Ishikawa (cell line): Measurements from ENCODE around the gene DND1.

Source experiments
- CREB1 ChIP-seq: IDR thresholded peaks from 2 replicates; pipeline ENCODE4 v1.6.1; 2012; ENCODE audit warnings: low read depth
- EGR1 ChIP-seq: IDR thresholded peaks from 2 replicates; pipeline ENCODE4 v1.6.1; 2012
- EP300 ChIP-seq: IDR thresholded peaks from 2 replicates; pipeline ENCODE4 v1.6.1; 2012; ENCODE audit warnings: borderline replicate concordance
- FOXM1 ChIP-seq: IDR thresholded peaks from 2 replicates; pipeline ENCODE4 v1.6.1; 2012; ENCODE audit warnings: low read depth, borderline replicate concordance
- MAX ChIP-seq: IDR thresholded peaks from 2 replicates; pipeline ENCODE4 v1.6.1; 2012
- RAD21 ChIP-seq: IDR thresholded peaks from 2 replicates; pipeline ENCODE4 v1.6.1; 2012; ENCODE audit warnings: low read depth
- TAF1 ChIP-seq: IDR thresholded peaks from 2 replicates; pipeline ENCODE4 v1.6.1; 2012; ENCODE audit warnings: low read depth, mild to moderate bottlenecking
- TCF12 ChIP-seq: IDR thresholded peaks from 2 replicates; pipeline ENCODE4 v1.6.1; 2012; ENCODE audit warnings: low read depth
- TEAD4 ChIP-seq: IDR thresholded peaks from 2 replicates; pipeline ENCODE4 v1.6.1; 2012
- YY1 ChIP-seq: IDR thresholded peaks from 2 replicates; pipeline ENCODE4 v1.6.1; 2012; ENCODE audit warnings: low read depth
- ZBTB7A ChIP-seq: IDR thresholded peaks from 2 replicates; pipeline ENCODE4 v1.6.1; 2012; ENCODE audit warnings: low read depth
- TF ChIP-seq, protein P1 (sequence below): IDR thresholded peaks from 2 replicates; pipeline ENCODE4 v1.6.1; 2012; ENCODE audit warnings: low read depth, mild to moderate bottlenecking
- TF ChIP-seq, protein P2 (sequence below): IDR thresholded peaks from 2 replicates; pipeline ENCODE4 v1.6.1; 2012

GRCh38 chr5:140641716-140642115 is 31.7 kb downstream of the DND1 start:
- no peak for TF ChIP-seq TEAD4
- no peak for TF ChIP-seq MAX
- TF ChIP-seq RAD21 = no peak
- TF ChIP-seq EP300 = no peak
- TF ChIP-seq ZBTB7A = no peak
- no peak for TF ChIP-seq CREB1
- TF ChIP-seq, protein P1, sequence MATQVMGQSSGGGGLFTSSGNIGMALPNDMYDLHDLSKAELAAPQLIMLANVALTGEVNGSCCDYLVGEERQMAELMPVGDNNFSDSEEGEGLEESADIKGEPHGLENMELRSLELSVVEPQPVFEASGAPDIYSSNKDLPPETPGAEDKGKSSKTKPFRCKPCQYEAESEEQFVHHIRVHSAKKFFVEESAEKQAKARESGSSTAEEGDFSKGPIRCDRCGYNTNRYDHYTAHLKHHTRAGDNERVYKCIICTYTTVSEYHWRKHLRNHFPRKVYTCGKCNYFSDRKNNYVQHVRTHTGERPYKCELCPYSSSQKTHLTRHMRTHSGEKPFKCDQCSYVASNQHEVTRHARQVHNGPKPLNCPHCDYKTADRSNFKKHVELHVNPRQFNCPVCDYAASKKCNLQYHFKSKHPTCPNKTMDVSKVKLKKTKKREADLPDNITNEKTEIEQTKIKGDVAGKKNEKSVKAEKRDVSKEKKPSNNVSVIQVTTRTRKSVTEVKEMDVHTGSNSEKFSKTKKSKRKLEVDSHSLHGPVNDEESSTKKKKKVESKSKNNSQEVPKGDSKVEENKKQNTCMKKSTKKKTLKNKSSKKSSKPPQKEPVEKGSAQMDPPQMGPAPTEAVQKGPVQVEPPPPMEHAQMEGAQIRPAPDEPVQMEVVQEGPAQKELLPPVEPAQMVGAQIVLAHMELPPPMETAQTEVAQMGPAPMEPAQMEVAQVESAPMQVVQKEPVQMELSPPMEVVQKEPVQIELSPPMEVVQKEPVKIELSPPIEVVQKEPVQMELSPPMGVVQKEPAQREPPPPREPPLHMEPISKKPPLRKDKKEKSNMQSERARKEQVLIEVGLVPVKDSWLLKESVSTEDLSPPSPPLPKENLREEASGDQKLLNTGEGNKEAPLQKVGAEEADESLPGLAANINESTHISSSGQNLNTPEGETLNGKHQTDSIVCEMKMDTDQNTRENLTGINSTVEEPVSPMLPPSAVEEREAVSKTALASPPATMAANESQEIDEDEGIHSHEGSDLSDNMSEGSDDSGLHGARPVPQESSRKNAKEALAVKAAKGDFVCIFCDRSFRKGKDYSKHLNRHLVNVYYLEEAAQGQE = no peak
- TF ChIP-seq TCF12 = no peak
- TF ChIP-seq FOXM1 = no peak
- no peak for TF ChIP-seq TAF1
- no peak for TF ChIP-seq YY1
- TF ChIP-seq, protein P2, sequence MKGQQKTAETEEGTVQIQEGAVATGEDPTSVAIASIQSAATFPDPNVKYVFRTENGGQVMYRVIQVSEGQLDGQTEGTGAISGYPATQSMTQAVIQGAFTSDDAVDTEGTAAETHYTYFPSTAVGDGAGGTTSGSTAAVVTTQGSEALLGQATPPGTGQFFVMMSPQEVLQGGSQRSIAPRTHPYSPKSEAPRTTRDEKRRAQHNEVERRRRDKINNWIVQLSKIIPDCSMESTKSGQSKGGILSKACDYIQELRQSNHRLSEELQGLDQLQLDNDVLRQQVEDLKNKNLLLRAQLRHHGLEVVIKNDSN = no peak
- no peak for TF ChIP-seq EGR1
